Measurements from ENCODE around the gene ACOT11. TPM values are rescaled to one million over a fixed set of nuclear protein-coding genes. Genes with fewer than 3 reads are reported as not detected.
"Not testable (repeated sequence)": the region's sequence is repeated elsewhere in the genome, so short reads cannot be mapped to it uniquely, and the experiment has no call there.

The ACOT11 gene
- total RNA-seq, 1 donor from 2014 or later, result 3.1 TPM

- no peaks in the 10 kb centered on the region for H3K36me3 Mint-ChIP-seq (ENCODE audit: low read depth)
- H3K27ac Mint-ChIP-seq (ENCODE audit: unreplicated experiment), result no peak overlapping the region
- peaks cover 16% of the 10 kb centered on the region for H3K4me1 Mint-ChIP-seq
- TF ChIP-seq CTCF (conservative IDR thresholded peaks at IDR 0.05), result no peak
- H3K27me3 Mint-ChIP-seq (ENCODE audit: low read depth), result peaks cover 37% of the 10 kb centered on the region
- H3K4me3 Mint-ChIP-seq, result no peak overlapping the region
- DNase-seq (ENCODE audit: low read depth, low spot score), result no peak
- H3K9me3 Mint-ChIP-seq, result no peaks in the 10 kb centered on the region
Measured at GRCh38 chr1:54501849-54502248, 46.2 kb upstream of the ACOT11 start.

- Mint-ChIP-seq H3K27ac (ENCODE audit: unreplicated experiment) (no peak overlapping the region), H3K9me3 (no peaks in the 10 kb centered on the region), H3K27me3 (ENCODE audit: low read depth) (peaks cover 33% of the 10 kb centered on the region), H3K36me3 (ENCODE audit: low read depth) (no peaks in the 10 kb centered on the region), H3K4me1 (peaks cover 16% of the 10 kb centered on the region), H3K4me3 (no peak overlapping the region)
- no peak for TF ChIP-seq CTCF (conservative IDR thresholded peaks at IDR 0.05)
- no peak for DNase-seq (ENCODE audit: low read depth, low spot score)
Measured at GRCh38 chr1:54502342-54502741, 45.7 kb upstream of the ACOT11 start.

- Mint-ChIP-seq H3K4me3 (no peak overlapping the region), H3K36me3 (ENCODE audit: low read depth) (no peaks in the 10 kb centered on the region), H3K27ac (ENCODE audit: unreplicated experiment) (peak overlapping the region; percentile 21), H3K9me3 (no peaks in the 10 kb centered on the region), H3K27me3 (ENCODE audit: low read depth) (peaks cover 8% of the 10 kb centered on the region), H3K4me1 (no peaks in the 10 kb centered on the region)
- no peak for TF ChIP-seq CTCF (conservative IDR thresholded peaks at IDR 0.05)
- no peak for DNase-seq (ENCODE audit: low read depth, low spot score)
Measured at GRCh38 chr1:54506594-54506993, 41.4 kb upstream of the ACOT11 start.

GRCh38 chr1:54507033-54507870 lies 40.8 kb upstream of the ACOT11 start:
- no peak overlapping the region for H3K4me3 Mint-ChIP-seq
- H3K27ac Mint-ChIP-seq (ENCODE audit: unreplicated experiment), result peak overlapping the region; percentile 21
- peaks cover 3% of the 10 kb centered on the region for H3K27me3 Mint-ChIP-seq (ENCODE audit: low read depth)
- H3K9me3 Mint-ChIP-seq, result no peaks in the 10 kb centered on the region
- H3K4me1 Mint-ChIP-seq, result no peaks in the 10 kb centered on the region
- DNase-seq (ENCODE audit: low read depth, low spot score), result no peak
- TF ChIP-seq CTCF (conservative IDR thresholded peaks at IDR 0.05), result no peak
- H3K36me3 Mint-ChIP-seq (ENCODE audit: low read depth), result no peaks in the 10 kb centered on the region

- Mint-ChIP-seq H3K27ac (ENCODE audit: unreplicated experiment) (no peak overlapping the region), H3K36me3 (ENCODE audit: low read depth) (no peaks in the 10 kb centered on the region), H3K27me3 (ENCODE audit: low read depth) (peaks cover 2% of the 10 kb centered on the region), H3K9me3 (no peaks in the 10 kb centered on the region), H3K4me1 (no peaks in the 10 kb centered on the region), H3K4me3 (no peak overlapping the region)
- DNase-seq (ENCODE audit: low read depth, low spot score), result no peak
- no peak for TF ChIP-seq CTCF (conservative IDR thresholded peaks at IDR 0.05)
Measured at GRCh38 chr1:54510715-54511270, 37.2 kb upstream of the ACOT11 start.

GRCh38 chr1:54513921-54514580 lies 34.0 kb upstream of the ACOT11 start:
- H3K9me3 Mint-ChIP-seq; H3K4me3 Mint-ChIP-seq; H3K27me3 Mint-ChIP-seq (ENCODE audit: low read depth); H3K4me1 Mint-ChIP-seq; H3K27ac Mint-ChIP-seq (ENCODE audit: unreplicated experiment); DNase-seq (ENCODE audit: low read depth, low spot score); H3K36me3 Mint-ChIP-seq (ENCODE audit: low read depth): not testable (repeated sequence)
